Muscle of leg (tissue), 11 donors: ENCODE measurements around the gene SUSD5. TPM values are rescaled to one million over a fixed set of nuclear protein-coding genes. Genes with fewer than 3 reads are reported as not detected.
"Not testable (repeated sequence)": the region's sequence is repeated elsewhere in the genome, so short reads cannot be mapped to it uniquely, and the experiment has no call there.

Experiments
- DNase-seq: peaks from one replicate; pipeline ENCODE4 v3.0.0; 2013
- H3K27ac ChIP-seq: one replicate; pipeline ENCODE4 v1.5.1; 2013; ENCODE audit warnings: mild to moderate bottlenecking, low read length, control low read depth
- H3K27me3 ChIP-seq: one replicate; pipeline ENCODE4 v1.6.1; 2013; ENCODE audit warnings: low read length; ENCODE audit not compliant: control insufficient read depth, insufficient read depth
- H3K36me3 ChIP-seq: one replicate; pipeline ENCODE4 v1.6.1; 2013; ENCODE audit warnings: low read length; ENCODE audit not compliant: control insufficient read depth, insufficient read depth
- H3K4me1 ChIP-seq: one replicate; pipeline ENCODE4 v1.6.1; 2013; ENCODE audit warnings: low read length; ENCODE audit not compliant: control insufficient read depth, insufficient read depth
- H3K4me3 ChIP-seq: one replicate; pipeline ENCODE4 v1.5.1; 2013; ENCODE audit warnings: low read length, control low read depth
- H3K9me3 ChIP-seq: replicated peaks from 2 replicates; pipeline ENCODE4 v1.6.1; 2013; ENCODE audit warnings: low read depth, low read length; ENCODE audit not compliant: control insufficient read depth
- WGBS: methylation state at CpG from one replicate; pipeline ENCODE4 v1.1.5; 2013; ENCODE audit warnings: missing lambda C conversion rate; ENCODE audit not compliant: insufficient coverage; 5-methylcytosine and 5-hydroxymethylcytosine counted together
- polyA plus RNA-seq, 8 donors: library from polyadenylated mRNA; unstranded; fragments of 120-200 nt; gene quantifications; one replicate each; pipeline versions ENCODE4 v1.2.1 to v1.2.3, GENCODE V29; 2013; ENCODE audit warnings: inconsistent platforms in 1 of 8, low replicate concordance in 1 of 8; ENCODE audit not compliant: insufficient read length in 8 of 8, insufficient read depth in 1 of 8
- total RNA-seq: library from RNA; stranded (reverse); fragments of 120-200 nt; gene quantifications from one replicate; pipeline ENCODE4 v1.2.4, GENCODE V29; 2013

SUSD5 gene
- total and polyA plus RNA-seq, 9 donors = 0.94 to 2.5 (median 1.8) TPM

DNA sequence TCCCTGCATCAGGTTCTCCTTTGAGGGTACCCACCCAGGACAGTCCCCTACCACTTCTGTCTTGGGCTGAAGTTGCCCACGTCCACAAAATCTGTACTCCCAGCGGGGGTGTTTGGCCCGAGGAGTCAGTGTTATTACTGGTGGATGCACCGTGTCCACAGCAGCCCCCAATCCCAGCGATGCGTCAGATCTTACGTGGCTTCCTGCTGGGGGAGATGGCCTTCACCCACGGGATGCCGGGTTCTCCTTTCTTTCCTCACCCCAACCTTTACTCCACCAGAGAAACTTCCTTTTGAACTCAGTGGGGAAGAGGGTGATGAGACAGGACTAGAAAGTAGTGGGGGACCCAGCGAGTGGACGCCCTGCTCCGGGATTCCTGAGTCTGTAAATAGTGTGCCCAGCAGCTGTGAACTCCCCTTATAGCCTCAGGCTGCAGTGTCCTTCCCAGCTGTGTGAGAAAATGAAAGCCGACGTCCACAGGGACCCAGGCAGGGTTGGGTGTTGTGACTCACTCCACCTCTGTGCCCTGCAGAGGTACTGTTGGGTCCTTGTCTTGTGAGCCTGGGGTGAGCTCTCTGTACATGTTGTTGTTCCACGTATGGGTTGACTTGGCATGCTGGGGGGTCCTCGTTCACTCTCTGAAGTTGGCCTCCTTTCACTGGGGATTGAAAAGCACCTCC, 73.2 kb downstream of the SUSD5 start:
- H3K27ac ChIP-seq = no peak overlapping the region
- H3K4me1 ChIP-seq = peaks cover 34% of the 10 kb centered on the region
- no peaks in the 10 kb centered on the region for H3K27me3 ChIP-seq
- no peak for DNase-seq
- peaks cover 32% of the 10 kb centered on the region for H3K36me3 ChIP-seq
- 94% methylated on average over 4 of the region's 16 CpGs for WGBS
- H3K9me3 ChIP-seq = no peaks in the 10 kb centered on the region
- no peak overlapping the region for H3K4me3 ChIP-seq

DNA sequence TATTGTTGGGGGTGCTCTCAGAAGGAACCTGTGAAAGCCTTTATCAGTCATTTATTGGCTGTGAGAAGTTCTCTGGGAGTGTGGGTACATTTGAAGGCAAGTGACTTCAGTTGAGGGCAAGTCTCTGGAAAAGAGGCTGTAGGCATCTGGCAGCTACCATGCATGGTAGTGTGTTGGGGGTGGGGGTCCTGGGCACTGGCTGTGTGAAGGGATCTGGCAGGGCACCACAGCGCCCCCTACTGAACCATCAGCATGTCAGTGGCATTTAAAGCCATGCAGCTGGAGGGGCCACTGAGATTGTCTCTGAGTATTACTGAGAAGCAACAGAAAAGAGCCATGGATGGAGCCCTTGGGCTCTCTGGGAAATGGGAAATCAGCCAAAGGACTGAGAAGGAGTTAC, 74.2 kb downstream of the SUSD5 start:
- Histone ChIP-seq H3K27me3 (no peaks in the 10 kb centered on the region), H3K36me3 (peaks cover 32% of the 10 kb centered on the region), H3K27ac (no peak overlapping the region), H3K9me3 (no peaks in the 10 kb centered on the region), H3K4me1 (peaks cover 34% of the 10 kb centered on the region), H3K4me3 (no peak overlapping the region)
- DNase-seq = no peak
- WGBS = 43% methylated on average over 1 of the region's 1 CpG

DNA sequence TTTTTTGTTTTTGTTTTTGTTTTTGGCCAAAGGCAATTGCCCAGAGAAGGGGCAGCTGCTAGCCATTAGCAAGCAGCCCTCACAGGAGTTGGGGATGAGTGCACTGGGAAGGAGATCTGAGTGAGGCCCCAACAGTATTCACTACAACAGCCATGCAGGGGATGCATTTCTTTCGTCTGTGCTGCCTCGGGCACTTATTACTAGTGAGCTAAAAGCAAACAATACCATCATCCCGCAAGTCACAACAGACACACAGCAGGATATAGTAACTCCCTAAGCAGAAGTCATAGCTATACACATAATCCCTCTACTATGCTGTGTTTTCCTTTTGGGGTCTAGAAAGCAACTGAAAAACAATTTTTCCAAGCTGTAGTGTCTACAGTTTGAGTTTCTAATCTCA, 77.6 kb downstream of the SUSD5 start:
- Histone ChIP-seq H3K27ac (no peak overlapping the region), H3K4me3 (no peak overlapping the region), H3K36me3 (peaks cover 40% of the 10 kb centered on the region), H3K27me3 (no peaks in the 10 kb centered on the region), H3K9me3 (no peaks in the 10 kb centered on the region), H3K4me1 (peaks cover 7% of the 10 kb centered on the region)
- DNase-seq = no peak
- no CpG with 5 or more reads among the region's 3 CpGs for WGBS

DNA sequence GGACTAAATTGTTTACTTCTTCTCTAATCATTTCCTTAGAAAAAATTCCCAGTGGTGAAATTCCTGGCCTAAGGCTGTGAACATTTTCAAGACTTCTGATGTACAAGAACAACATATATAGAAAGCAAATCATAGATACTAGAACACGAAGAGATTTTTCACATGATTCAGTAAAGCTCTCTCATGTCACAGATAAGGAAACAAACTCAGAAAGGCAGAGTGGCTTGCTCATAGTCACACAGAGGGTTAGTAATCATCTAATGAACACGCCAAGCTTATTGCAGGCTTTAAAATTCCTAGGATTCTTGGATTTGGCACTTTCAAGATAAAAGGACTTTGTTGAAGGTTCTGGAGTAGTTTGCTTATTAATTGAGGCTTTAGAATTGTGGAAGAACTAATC, 78.6 kb downstream of the SUSD5 start:
- no CpG with 5 or more reads among the region's 2 CpGs for WGBS

DNA sequence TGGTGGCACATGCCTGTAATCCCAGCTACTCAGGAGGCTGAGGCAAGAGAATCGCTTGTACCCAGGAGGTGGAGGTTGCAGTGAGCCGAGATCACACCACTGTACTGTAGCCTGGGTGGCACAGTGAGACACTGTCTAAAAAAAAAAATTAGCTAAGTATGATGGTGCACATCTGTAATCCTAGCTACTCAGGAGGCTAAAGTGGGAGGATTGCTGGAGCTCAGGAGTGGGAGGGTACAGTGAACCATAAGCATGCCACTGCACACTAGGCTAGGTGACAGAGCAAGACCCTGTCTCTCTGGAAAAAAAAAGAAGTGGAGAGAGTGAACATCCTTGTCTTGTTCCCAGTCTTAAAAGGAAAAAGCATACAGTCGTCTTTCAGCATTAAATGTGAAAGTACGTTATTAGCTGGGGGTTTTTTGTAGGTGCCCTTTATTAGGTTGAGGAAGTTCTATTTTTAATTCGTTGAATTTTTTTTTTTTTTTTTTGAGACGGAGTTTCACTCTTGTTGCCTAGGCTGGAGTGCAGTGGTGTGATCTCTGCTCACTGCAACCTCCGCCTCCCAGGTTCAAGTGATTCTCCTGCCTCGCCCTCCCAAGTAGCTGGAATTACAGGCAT, 79.5 kb downstream of the SUSD5 start:
- H3K27ac ChIP-seq, H3K4me3 ChIP-seq, H3K27me3 ChIP-seq, DNase-seq, H3K9me3 ChIP-seq, H3K4me1 ChIP-seq: not testable (repeated sequence)
- peaks cover 42% of the 10 kb centered on the region for H3K36me3 ChIP-seq
- 100% methylated on average over 5 of the region's 8 CpGs for WGBS

More for the DNA sequence above, 78.6 kb downstream of the SUSD5 start:
- no peaks in the 10 kb centered on the region for H3K4me1 ChIP-seq
- peaks cover 42% of the 10 kb centered on the region for H3K36me3 ChIP-seq
- H3K9me3 ChIP-seq = no peaks in the 10 kb centered on the region
- no peaks in the 10 kb centered on the region for H3K27me3 ChIP-seq
- no peak for DNase-seq
- H3K27ac ChIP-seq = no peak overlapping the region
- H3K4me3 ChIP-seq = no peak overlapping the region

DNA sequence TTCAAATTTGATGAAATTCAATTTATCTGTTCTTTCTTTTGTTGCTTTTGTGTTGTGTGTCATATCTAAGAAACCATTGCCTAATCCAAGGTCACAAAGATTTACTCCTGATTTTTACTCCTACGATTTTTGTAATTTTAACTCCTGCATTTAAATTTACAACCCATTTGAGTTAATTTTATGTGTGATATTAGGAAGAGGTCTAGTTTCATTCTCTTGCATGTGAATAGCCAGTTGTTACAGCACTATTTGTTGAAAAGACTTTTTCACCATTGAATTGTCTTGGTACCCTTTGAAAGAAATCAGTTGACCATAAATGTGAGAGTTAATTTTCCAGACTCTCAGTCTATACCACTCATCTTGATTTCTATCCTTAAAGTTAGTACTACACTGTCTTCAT, 80.9 kb downstream of the SUSD5 start:
- DNase-seq = no peak
- Histone ChIP-seq H3K4me1 (no peaks in the 10 kb centered on the region), H3K27ac (no peak overlapping the region), H3K9me3 (no peaks in the 10 kb centered on the region), H3K4me3 (no peak overlapping the region), H3K36me3 (peaks cover 39% of the 10 kb centered on the region), H3K27me3 (no peaks in the 10 kb centered on the region)
- no CpG with 5 or more reads among the region's 1 CpG for WGBS

DNA sequence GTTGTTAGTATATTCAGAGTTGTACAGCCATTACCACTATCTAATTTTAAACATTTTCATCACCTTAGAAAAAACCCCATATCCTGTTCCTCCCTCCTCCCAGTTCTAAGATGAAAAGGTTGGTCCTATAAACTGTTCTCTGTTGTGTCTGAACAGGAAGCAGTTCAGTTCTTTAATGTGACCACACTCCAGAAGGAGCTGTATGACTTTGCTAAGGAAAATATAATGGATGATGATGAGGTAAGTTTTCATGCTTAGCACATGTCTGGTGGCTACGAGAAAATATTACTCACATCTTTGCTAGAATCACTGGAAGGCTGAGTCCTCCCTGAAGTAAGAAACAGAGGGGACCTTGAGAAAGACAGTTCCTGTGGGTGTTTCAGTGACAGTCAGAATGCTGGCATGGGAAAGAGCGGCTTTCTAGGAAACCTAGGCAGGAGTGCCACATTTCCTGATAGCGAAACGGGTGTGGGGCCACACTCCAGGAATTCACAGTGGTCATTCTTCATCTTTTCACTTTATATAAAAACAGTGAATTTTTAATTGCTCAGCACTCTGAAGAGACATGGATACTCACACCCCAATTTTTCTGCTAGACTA, 84.5 kb downstream of the SUSD5 start:
- H3K9me3 ChIP-seq = no peaks in the 10 kb centered on the region
- H3K27ac ChIP-seq = no peak overlapping the region
- H3K27me3 ChIP-seq = no peaks in the 10 kb centered on the region
- H3K4me3 ChIP-seq = no peak overlapping the region
- no peak for DNase-seq
- 83% methylated on average over 3 of the region's 4 CpGs for WGBS
- no peaks in the 10 kb centered on the region for H3K4me1 ChIP-seq
- peaks cover 48% of the 10 kb centered on the region for H3K36me3 ChIP-seq

DNA sequence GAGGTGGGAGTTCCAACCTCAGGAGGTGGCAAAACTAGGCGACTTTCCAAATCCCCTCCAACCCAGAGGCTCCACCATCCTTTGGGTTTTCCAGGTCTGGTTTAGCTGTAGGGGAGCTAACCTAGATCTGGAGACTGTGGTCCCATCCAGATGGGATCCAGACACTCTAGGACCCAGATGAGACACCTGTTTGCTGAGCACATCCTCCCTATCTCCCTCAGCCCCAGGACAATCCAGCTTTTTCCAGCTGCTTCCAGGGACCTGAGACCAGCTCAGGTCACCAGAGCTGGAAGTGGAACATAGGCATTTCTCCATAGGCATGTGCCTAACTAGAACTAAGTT, 86.6 kb downstream of the SUSD5 start:
- Histone ChIP-seq H3K27me3 (no peaks in the 10 kb centered on the region), H3K27ac (no peak overlapping the region), H3K4me1 (no peaks in the 10 kb centered on the region), H3K9me3 (no peaks in the 10 kb centered on the region), H3K36me3 (peaks cover 52% of the 10 kb centered on the region), H3K4me3 (no peak overlapping the region)
- DNase-seq = no peak
- WGBS = no CpG with 5 or more reads among the region's 1 CpG

DNA sequence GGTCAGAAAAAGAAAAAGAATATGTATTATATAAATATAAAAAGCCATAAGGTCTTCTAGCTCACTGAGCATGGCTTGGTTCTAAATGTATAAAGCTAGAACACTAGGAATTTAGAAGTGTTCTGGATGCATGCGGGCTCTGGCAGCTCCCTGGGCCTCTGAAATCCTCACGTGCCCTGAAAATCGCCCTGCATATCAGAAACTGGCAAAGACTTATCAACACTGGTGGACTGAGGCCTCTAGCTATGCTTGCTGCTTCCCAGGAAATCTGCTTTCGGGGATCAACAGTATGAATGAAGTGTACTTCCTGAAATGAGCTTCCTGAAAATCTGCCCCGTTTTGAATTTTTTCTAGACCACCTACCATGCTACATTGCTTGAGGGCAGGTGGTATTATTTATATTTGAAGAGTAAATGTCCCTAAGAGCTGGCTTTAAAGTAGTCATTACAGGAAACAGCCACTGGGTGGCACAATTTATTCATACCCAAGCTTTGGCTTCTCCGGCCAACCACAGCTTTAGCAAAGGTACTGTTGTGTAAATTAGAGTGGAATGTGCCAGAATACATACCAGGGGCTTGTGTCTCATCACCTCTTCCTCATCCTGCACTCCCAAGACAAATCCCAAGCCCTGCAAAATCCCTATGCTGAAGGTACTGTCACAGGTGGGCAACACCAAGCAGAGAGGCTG, 87.1 kb downstream of the SUSD5 start:
- H3K4me1 ChIP-seq = no peaks in the 10 kb centered on the region
- no peak overlapping the region for H3K27ac ChIP-seq
- 81% methylated on average over 3 of the region's 6 CpGs for WGBS
- H3K4me3 ChIP-seq = no peak overlapping the region
- no peaks in the 10 kb centered on the region for H3K9me3 ChIP-seq
- DNase-seq = peak; percentile 67
- no peaks in the 10 kb centered on the region for H3K27me3 ChIP-seq
- peaks cover 48% of the 10 kb centered on the region for H3K36me3 ChIP-seq

DNA sequence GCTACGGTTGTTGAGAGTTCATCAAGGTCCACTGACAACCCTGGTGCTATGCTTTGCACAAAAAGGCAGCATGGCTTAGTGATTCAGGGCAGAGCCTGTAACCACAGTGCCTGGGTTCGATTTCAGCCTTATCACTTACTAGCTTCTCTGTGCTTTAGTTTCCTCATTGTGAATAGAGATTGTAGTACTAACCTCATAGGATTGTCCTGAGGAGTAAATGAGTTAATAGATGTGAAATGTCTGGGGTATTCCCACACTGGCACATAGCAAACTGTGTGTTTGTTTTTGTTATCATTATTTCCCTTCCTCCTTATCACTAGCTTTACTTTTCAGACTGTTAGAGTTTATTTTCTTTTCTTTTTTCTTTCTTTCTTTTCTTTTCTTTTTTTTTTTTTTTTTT, 88.5 kb downstream of the SUSD5 start:
- WGBS = 88% methylated on average over 1 of the region's 2 CpGs
- H3K4me1 ChIP-seq = no peaks in the 10 kb centered on the region
- no peak overlapping the region for H3K27ac ChIP-seq
- peaks cover 41% of the 10 kb centered on the region for H3K36me3 ChIP-seq
- no peaks in the 10 kb centered on the region for H3K9me3 ChIP-seq
- H3K4me3 ChIP-seq = no peak overlapping the region
- H3K27me3 ChIP-seq = no peaks in the 10 kb centered on the region
- no peak for DNase-seq
